K562 (cell line): ENCODE measurements around the gene MCCD1.
"Not testable (repeated sequence)": the region's sequence is repeated elsewhere in the genome, so short reads cannot be mapped to it uniquely, and the experiment has no call there.

Experiments used
- CBX8 ChIP-seq: fragments of 200-600 bp; sonication (generic); IDR thresholded peaks from 2 replicates; pipeline ENCODE4 v1.6.1; 2012; ENCODE audit warnings: borderline replicate concordance, mixed run types, low read depth, mild to moderate bottlenecking, moderate library complexity, mixed read lengths, low read length, control low read depth, inconsistent platforms; ENCODE audit not compliant: poor library complexity, severe bottlenecking; ENCODE audit errors: extremely low read depth
- CHD1 ChIP-seq: fragments of 200-600 bp; sonication (generic); IDR thresholded peaks from one replicate; pipeline ENCODE4 v1.6.1; 2012; ENCODE audit warnings: mild to moderate bottlenecking, moderate library complexity, low read length, inconsistent platforms
- CTCF ChIP-seq, 3 experiments: IDR thresholded peaks in 2 of 3; conservative IDR thresholded peaks in 1 of 3; 2 replicates each; pipeline ENCODE4 v1.5.1; 2011 to 2012; ENCODE audit warnings: low read length in 3 of 3, mild to moderate bottlenecking in 3 of 3, control low read depth in 2 of 3, improper control_type of control experiment in 1 of 3, inconsistent platforms in 1 of 3, low read depth in 1 of 3, mixed read lengths in 1 of 3, moderate library complexity in 1 of 3; ENCODE audit not compliant: insufficient read depth in 2 of 3
- JUN ChIP-seq, 2 experiments: sonication (generic) in 1 of 2; formaldehyde crosslinking in 1 of 2; IDR thresholded peaks; 2 replicates each; pipeline versions ENCODE4 v1.6.1 to v1.8.0; 2012 to 2022; ENCODE audit warnings: borderline replicate concordance in 2 of 2, mild to moderate bottlenecking in 2 of 2, improper control_type of control experiment in 1 of 2, low read depth in 1 of 2, low read length in 1 of 2, missing genetic modification reagents in 1 of 2
- RCOR1 ChIP-seq, 2 experiments: IDR thresholded peaks; 2 replicates each; pipeline ENCODE4 v1.6.1; 2012; ENCODE audit warnings: low read depth in 2 of 2, low read length in 2 of 2, borderline replicate concordance in 1 of 2, improper control_type of control experiment in 1 of 2
- SAP30 ChIP-seq: fragments of 200-600 bp; sonication (generic); IDR thresholded peaks from 2 replicates; pipeline ENCODE4 v1.6.1; 2012; ENCODE audit warnings: borderline replicate concordance, low read depth, mild to moderate bottlenecking, moderate library complexity, low read length, control low read depth, inconsistent platforms; ENCODE audit not compliant: insufficient read depth, poor library complexity, severe bottlenecking
- THRAP3 ChIP-seq: fragments of 450-650 bp; IDR thresholded peaks from 2 replicates; pipeline ENCODE4 v1.6.1; 2016; ENCODE audit warnings: mild to moderate bottlenecking, inconsistent platforms, borderline replicate concordance
- ZNF184 ChIP-seq: sonication (generic); formaldehyde crosslinking; IDR thresholded peaks from 2 replicates; pipeline ENCODE4 v1.5.0; 2020; ENCODE audit warnings: missing genetic modification reagents

GRCh38 chr6:31499648-31500047 is 29.1 kb upstream of the MCCD1 start:
- not testable (repeated sequence) for TF ChIP-seq THRAP3; CHD1; RCOR1 (IDR thresholded peaks at IDR 0.05; ENCODE audit: borderline replicate concordance in 1 of 2, low read depth in 2 of 2, low read length in 2 of 2); CBX8; SAP30; JUN (IDR thresholded peaks at IDR 0.05; ENCODE audit: borderline replicate concordance, low read depth, low read length); JUN (CRISPR knock-in tag; IDR thresholded peaks at IDR 0.05; ENCODE audit: borderline replicate concordance); CTCF (IDR thresholded peaks at IDR 0.05 in 2 of 3, conservative IDR thresholded peaks at IDR 0.05 in 1 of 3; ENCODE audit: insufficient read depth in 2 of 3, low read depth in 1 of 3, low read length in 3 of 3); ZNF184 (CRISPR knock-in tag)
